Smooth muscle cell (in vitro differentiated cells): ENCODE results near the gene ATXN2. TPM values are rescaled to one million over a fixed set of nuclear protein-coding genes. Genes with fewer than 3 reads are reported as not detected.

Source experiments
- DNase-seq: peaks from one replicate; lab custom pipeline; 2025; ENCODE audit not compliant: unreplicated experiment; lab: John Stamatoyannopoulos, UW
- H2AFZ ChIP-seq: fragments of 200-600 bp; sonication (generic); 2 replicates; pipeline ENCODE4 v1.6.0; 2016; ENCODE audit warnings: antibody characterized with exemption, low read depth, mild to moderate bottlenecking
- H3F3A ChIP-seq: fragments of 200-600 bp; sonication (generic); 2 replicates; pipeline ENCODE4 v1.6.0; 2017; ENCODE audit warnings: antibody characterized with exemption, low read depth
- H3K27ac ChIP-seq: fragments of 200-600 bp; sonication (generic); 2 replicates; pipeline ENCODE4 v1.5.1; 2016; ENCODE audit warnings: low read depth, mild to moderate bottlenecking
- H3K27me3 ChIP-seq: fragments of 200-600 bp; sonication (generic); 2 replicates; pipeline ENCODE4 v1.6.1; 2016; ENCODE audit warnings: low read depth, mild to moderate bottlenecking
- H3K36me3 ChIP-seq: fragments of 200-600 bp; sonication (generic); 2 replicates; pipeline ENCODE4 v1.5.1; 2016; ENCODE audit warnings: low read depth
- H3K4me1 ChIP-seq: fragments of 200-600 bp; sonication (generic); 2 replicates; pipeline ENCODE4 v1.5.1; 2016; ENCODE audit warnings: low read depth
- H3K4me2 ChIP-seq: fragments of 200-600 bp; sonication (generic); 2 replicates; pipeline ENCODE4 v1.6.0; 2016; ENCODE audit warnings: mild to moderate bottlenecking
- H3K4me3 ChIP-seq: fragments of 200-600 bp; sonication (generic); 2 replicates; pipeline ENCODE4 v1.5.1; 2016; ENCODE audit warnings: mild to moderate bottlenecking
- H3K79me2 ChIP-seq: fragments of 200-600 bp; sonication (generic); 2 replicates; pipeline ENCODE4 v1.6.0; 2016; ENCODE audit warnings: low read depth, mild to moderate bottlenecking
- H3K9ac ChIP-seq: fragments of 200-600 bp; sonication (generic); 2 replicates; pipeline ENCODE4 v1.6.0; 2016; ENCODE audit warnings: low read depth
- H3K9me3 ChIP-seq: fragments of 200-600 bp; sonication (generic); replicated peaks from 2 replicates; pipeline ENCODE4 v1.5.1; 2016; ENCODE audit warnings: low read depth
- H4K20me1 ChIP-seq: fragments of 200-600 bp; sonication (generic); 2 replicates; pipeline ENCODE4 v1.6.0; 2016; ENCODE audit warnings: low read depth
- WGBS: methylation state at CpG from one replicate; pipeline ENCODE4 v1.1.7; 2016; ENCODE audit warnings: low lambda C conversion rate; 5-methylcytosine and 5-hydroxymethylcytosine counted together
- polyA plus RNA-seq: library from polyadenylated mRNA; unstranded; fragments of >200 nt; fragmentation: Nextera tagmentation; extraction: Ambion mirVana; gene quantifications from 2 replicates; pipeline ENCODE4 v1.2.1, GENCODE V29; 2016
- total RNA-seq: library from RNA; depleted of rRNA; stranded (reverse); fragments of >200 nt; gene quantifications from 2 replicates; pipeline ENCODE4 v1.2.3, GENCODE V29; 2014
- TF ChIP-seq, protein P1 (sequence below): fragments of 200-600 bp; sonication (generic); IDR thresholded peaks from 2 replicates; pipeline ENCODE4 v1.5.1; 2017; ENCODE audit warnings: borderline replicate concordance, mild to moderate bottlenecking, antibody characterized with exemption; ENCODE audit not compliant: insufficient read depth, poor library complexity, severe bottlenecking

ATXN2 gene
- total and polyA plus RNA-seq, 2 experiments from 2014 or later: 29.3 to 39.6 TPM

DNA sequence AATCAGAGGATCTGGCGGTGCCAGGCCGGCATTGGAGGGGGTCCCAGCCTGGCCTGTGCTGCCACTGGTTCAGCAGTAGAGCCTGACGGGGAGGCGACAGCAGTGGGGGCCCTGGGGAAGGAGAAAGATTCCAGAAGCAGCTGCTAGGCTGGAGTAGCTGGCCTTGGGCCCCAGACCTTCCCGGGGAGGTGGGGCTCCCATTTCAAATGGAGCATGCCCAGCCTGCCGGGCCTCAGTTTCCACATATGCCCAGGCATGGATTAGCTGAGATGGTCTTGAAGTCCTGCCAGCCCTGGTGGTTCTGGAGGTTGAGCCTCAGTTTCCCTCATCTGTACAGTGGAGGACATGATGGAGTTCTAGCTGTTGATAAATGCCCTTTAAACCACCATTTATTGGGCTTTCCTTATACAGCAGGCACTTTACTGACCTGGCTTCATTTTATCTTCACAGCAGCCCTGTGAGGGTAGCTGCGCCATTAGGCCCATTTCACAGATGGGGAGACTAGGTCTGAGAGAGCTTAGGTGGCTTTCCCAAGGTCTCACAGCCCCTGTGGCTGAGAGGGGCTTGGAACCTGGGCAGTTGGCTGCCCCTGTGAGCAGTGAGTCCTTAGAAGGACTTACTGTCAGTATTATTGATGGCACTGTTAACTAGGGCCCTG, 171.6 kb downstream of the ATXN2 start:
- no peak for DNase-seq
- H3K4me3 ChIP-seq: no peak overlapping the region
- peaks cover 51% of the 10 kb centered on the region for H3K79me2 ChIP-seq
- H3F3A ChIP-seq: no peaks in the 10 kb centered on the region
- H3K36me3 ChIP-seq: no peaks in the 10 kb centered on the region
- no peak overlapping the region for H3K27ac ChIP-seq
- H3K27me3 ChIP-seq: no peaks in the 10 kb centered on the region
- no peak overlapping the region for H3K9ac ChIP-seq
- H4K20me1 ChIP-seq: peaks cover 46% of the 10 kb centered on the region
- TF ChIP-seq, protein P1, sequence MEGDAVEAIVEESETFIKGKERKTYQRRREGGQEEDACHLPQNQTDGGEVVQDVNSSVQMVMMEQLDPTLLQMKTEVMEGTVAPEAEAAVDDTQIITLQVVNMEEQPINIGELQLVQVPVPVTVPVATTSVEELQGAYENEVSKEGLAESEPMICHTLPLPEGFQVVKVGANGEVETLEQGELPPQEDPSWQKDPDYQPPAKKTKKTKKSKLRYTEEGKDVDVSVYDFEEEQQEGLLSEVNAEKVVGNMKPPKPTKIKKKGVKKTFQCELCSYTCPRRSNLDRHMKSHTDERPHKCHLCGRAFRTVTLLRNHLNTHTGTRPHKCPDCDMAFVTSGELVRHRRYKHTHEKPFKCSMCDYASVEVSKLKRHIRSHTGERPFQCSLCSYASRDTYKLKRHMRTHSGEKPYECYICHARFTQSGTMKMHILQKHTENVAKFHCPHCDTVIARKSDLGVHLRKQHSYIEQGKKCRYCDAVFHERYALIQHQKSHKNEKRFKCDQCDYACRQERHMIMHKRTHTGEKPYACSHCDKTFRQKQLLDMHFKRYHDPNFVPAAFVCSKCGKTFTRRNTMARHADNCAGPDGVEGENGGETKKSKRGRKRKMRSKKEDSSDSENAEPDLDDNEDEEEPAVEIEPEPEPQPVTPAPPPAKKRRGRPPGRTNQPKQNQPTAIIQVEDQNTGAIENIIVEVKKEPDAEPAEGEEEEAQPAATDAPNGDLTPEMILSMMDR: no peak
- no peaks in the 10 kb centered on the region for H3K9me3 ChIP-seq
- H3K4me2 ChIP-seq: no peak overlapping the region
- no peak overlapping the region for H2AFZ ChIP-seq
- peaks cover 8% of the 10 kb centered on the region for H3K4me1 ChIP-seq
- WGBS: over 99% methylated on average over 7 of the region's 7 CpGs

DNA sequence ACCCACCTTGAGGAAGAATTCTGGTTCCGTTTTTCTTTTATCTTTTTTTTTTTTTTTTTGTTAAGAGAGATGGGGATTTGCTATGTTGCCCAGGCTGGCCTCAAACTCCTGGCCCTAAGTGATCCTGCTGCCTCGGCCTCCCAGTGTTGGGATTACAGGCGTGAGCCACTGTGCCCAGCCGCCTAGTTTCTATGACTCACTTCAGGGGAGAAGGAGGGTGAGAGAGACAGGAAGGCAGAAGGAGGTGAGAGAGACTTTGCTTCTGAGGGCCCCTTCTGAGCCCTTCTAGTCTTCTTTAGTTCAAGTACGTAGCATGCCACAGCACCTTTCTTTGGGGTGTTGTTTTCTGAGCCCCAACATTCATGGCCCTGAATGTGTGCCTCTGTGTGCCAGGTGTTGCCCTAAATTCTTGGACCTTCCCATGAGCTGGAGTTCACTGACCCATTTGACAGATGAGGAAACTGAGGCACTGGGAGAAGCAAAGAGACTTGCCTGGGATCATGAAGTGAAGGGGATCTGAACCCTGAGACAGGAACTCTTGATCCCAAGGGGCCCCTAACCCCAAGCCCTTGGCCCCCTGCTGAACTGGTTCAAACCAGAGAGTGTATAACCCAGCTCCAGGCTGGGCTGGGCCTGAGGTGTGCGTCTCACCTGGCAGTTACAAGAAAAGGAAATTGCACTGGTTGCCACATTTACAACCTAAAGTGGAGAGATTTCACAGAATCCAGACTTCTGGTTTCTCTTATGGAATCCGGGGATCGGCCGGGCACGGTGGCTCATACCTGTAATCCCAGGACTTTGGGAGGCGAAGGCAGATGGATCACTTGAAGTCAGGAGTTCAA, 172.6 kb downstream of the ATXN2 start:
- Histone ChIP-seq H3K4me3 (no peak overlapping the region), H3F3A (no peaks in the 10 kb centered on the region), H3K9ac (no peak overlapping the region), H3K4me1 (peaks cover 5% of the 10 kb centered on the region), H3K27ac (no peak overlapping the region), H3K27me3 (no peaks in the 10 kb centered on the region), H4K20me1 (peaks cover 42% of the 10 kb centered on the region), H2AFZ (no peak overlapping the region), H3K4me2 (no peak overlapping the region), H3K79me2 (peaks cover 53% of the 10 kb centered on the region), H3K36me3 (no peaks in the 10 kb centered on the region), H3K9me3 (no peaks in the 10 kb centered on the region)
- TF ChIP-seq, protein P1: no peak
- DNase-seq: no peak
- WGBS: 85% methylated on average over 11 of the region's 11 CpGs

DNA sequence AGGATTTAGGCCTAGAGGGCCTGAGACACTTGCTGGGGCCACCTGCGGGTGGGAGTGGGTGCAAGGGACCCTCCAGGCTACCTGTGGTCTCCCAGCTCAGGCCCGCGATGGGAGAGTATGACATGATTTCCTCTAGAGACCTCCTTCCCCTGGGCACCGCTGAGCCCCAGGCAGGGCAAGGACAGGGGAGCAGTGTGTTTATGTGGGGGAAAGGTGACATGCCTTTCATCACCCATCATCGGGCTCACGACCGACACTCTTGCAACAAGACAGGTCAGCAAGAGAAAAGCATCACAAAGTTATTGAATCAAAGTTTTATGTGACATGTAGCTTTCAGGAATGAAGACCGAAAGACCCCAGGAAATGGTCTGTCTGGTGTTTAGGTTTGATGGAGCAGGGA, 173.5 kb downstream of the ATXN2 start:
- no peak for DNase-seq
- WGBS: 65% methylated on average over 7 of the region's 8 CpGs

More for the DNA sequence above, 173.5 kb downstream of the ATXN2 start:
- no peaks in the 10 kb centered on the region for H3K9me3 ChIP-seq
- TF ChIP-seq, protein P1: no peak
- H3K9ac ChIP-seq: no peak overlapping the region
- H4K20me1 ChIP-seq: peaks cover 42% of the 10 kb centered on the region
- no peak overlapping the region for H3K4me2 ChIP-seq
- no peaks in the 10 kb centered on the region for H3K27me3 ChIP-seq
- H2AFZ ChIP-seq: no peak overlapping the region
- H3K36me3 ChIP-seq: no peaks in the 10 kb centered on the region
- no peak overlapping the region for H3K4me3 ChIP-seq
- H3K27ac ChIP-seq: no peak overlapping the region
- H3F3A ChIP-seq: no peaks in the 10 kb centered on the region
- no peaks in the 10 kb centered on the region for H3K4me1 ChIP-seq
- H3K79me2 ChIP-seq: peaks cover 57% of the 10 kb centered on the region
